BE2C (cell line): ENCODE data around the gene DAPK2.
"Not testable (repeated sequence)": the region's sequence is repeated elsewhere in the genome, so short reads cannot be mapped to it uniquely, and the experiment has no call there.

Experiments used
- DNase-seq: peaks from one replicate; pipeline ENCODE4 v3.0.0-alpha.2; 2020
- H3K27me3 ChIP-seq: fragments of 250-450 bp; sonication (Bioruptor Pico); 2 replicates; pipeline ENCODE4 v1.5.1; 2020; ENCODE audit warnings: mild to moderate bottlenecking
- H3K36me3 ChIP-seq: fragments of 250-450 bp; sonication (Bioruptor Pico); 2 replicates; pipeline ENCODE4 v1.5.1; 2020; ENCODE audit warnings: mild to moderate bottlenecking
- H3K4me1 ChIP-seq: fragments of 250-450 bp; sonication (Bioruptor Pico); 2 replicates; pipeline ENCODE4 v1.5.1; 2020
- H3K4me3 ChIP-seq: 2 replicates; pipeline ENCODE4 v1.5.1; 2011; ENCODE audit warnings: low read depth, low read length
- H3K9me3 ChIP-seq: fragments of 250-450 bp; sonication (Bioruptor Pico); 2 replicates; pipeline ENCODE4 v1.5.1; 2020
- TF ChIP-seq, protein P1 (sequence below): IDR thresholded peaks from 2 replicates; pipeline ENCODE4 v1.5.1; 2012; ENCODE audit warnings: mild to moderate bottlenecking, low read depth, low read length

The DAPK2 gene

DNA sequence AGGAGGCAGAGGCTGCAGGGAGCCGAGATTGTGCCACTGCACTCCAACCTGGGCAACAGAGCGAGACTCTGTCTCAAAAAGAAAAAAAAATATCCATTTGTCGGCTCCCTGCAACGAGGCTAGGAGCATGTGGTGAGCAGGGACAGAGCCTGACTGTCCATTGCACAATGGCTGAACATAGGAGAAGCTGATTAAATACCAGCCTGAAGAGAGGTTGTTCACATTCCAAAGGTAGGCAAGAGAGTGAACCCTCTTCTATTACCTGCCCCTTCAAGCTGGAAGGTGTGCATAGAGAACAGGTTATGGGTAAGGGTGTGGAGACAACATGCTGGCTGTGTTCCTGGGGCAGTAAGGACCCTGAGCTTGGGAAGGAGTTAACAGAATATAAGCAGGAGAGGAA, 78.7 kb downstream of the DAPK2 start:
- TF ChIP-seq, protein P1, sequence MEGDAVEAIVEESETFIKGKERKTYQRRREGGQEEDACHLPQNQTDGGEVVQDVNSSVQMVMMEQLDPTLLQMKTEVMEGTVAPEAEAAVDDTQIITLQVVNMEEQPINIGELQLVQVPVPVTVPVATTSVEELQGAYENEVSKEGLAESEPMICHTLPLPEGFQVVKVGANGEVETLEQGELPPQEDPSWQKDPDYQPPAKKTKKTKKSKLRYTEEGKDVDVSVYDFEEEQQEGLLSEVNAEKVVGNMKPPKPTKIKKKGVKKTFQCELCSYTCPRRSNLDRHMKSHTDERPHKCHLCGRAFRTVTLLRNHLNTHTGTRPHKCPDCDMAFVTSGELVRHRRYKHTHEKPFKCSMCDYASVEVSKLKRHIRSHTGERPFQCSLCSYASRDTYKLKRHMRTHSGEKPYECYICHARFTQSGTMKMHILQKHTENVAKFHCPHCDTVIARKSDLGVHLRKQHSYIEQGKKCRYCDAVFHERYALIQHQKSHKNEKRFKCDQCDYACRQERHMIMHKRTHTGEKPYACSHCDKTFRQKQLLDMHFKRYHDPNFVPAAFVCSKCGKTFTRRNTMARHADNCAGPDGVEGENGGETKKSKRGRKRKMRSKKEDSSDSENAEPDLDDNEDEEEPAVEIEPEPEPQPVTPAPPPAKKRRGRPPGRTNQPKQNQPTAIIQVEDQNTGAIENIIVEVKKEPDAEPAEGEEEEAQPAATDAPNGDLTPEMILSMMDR, result no peak
- no peaks in the 10 kb centered on the region for H3K36me3 ChIP-seq
- no peaks in the 10 kb centered on the region for H3K27me3 ChIP-seq
- no peak overlapping the region for H3K4me3 ChIP-seq
- H3K9me3 ChIP-seq, result no peaks in the 10 kb centered on the region; the same call in 1 of the 2 replicates
- no peaks in the 10 kb centered on the region for H3K4me1 ChIP-seq
- DNase-seq, result no peak

GRCh38 chr15:63962947-63963721, 83.2 kb downstream of the DAPK2 start:
- H3K4me1 ChIP-seq, result not testable (repeated sequence)

DNA sequence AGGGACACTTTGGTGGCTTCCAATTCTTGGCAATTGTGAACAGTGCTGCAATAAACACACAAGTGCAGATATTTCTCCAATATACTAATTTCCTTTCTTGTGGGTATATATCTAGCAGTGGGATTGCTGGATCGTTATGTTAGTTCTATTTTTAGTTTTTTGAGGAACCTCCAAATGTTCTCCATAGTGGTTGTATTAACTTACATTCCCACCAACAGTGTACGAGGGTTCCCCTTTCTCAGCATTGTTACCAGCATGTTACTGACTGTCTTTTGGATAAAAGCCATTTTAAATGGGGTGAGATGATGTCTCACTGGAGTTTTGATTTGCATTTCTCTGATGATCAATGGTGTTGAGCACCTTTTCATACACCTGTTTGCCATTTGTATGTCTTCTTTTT, 92.8 kb downstream of the DAPK2 start:
- no peaks in the 10 kb centered on the region for H3K9me3 ChIP-seq
- TF ChIP-seq, protein P1, result no peak
- H3K4me3 ChIP-seq, result no peak overlapping the region

More at GRCh38 chr15:63962947-63963721, 83.2 kb downstream of the DAPK2 start:
- not testable (repeated sequence) for H3K4me3 ChIP-seq, H3K36me3 ChIP-seq, H3K27me3 ChIP-seq, DNase-seq, H3K9me3 ChIP-seq

DNA sequence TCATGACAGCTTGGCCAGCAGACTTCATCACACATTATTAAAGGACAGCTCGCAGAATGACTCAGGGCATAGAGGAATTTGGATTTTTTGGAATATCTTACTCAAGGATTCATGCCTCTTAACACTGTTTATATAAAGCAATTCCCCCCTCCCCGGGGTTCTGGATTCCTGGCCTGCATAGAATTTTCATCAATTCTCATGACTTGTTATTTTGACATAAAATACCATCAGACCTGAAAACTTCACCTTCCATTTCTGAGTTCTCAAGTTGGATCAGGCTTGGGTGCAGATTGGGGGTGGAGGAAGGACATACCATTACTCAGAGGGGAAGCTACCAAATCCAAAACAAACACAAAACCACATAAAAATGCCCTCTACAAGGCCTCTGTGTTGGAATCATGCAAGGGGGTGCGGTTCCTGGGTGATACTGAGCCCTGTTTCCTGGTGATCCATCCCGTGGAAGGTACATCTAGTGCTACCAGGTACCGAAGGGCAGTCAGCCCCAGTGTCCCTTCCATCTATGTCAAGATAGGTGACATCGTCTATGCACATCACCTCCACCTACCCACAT, 95.3 kb downstream of the DAPK2 start:
- Histone ChIP-seq H3K4me1 (no peaks in the 10 kb centered on the region), H3K36me3 (no peaks in the 10 kb centered on the region), H3K4me3 (no peak overlapping the region), H3K9me3 (no peaks in the 10 kb centered on the region), H3K27me3 (no peaks in the 10 kb centered on the region; the same call in 1 of the 2 replicates)
- TF ChIP-seq, protein P1, result no peak
- no peak for DNase-seq

More for the DNA sequence above, 92.8 kb downstream of the DAPK2 start:
- H3K36me3 ChIP-seq, result no peaks in the 10 kb centered on the region
- H3K27me3 ChIP-seq, result no peaks in the 10 kb centered on the region; the same call in 1 of the 2 replicates
- no peak for DNase-seq
- no peaks in the 10 kb centered on the region for H3K4me1 ChIP-seq

DNA sequence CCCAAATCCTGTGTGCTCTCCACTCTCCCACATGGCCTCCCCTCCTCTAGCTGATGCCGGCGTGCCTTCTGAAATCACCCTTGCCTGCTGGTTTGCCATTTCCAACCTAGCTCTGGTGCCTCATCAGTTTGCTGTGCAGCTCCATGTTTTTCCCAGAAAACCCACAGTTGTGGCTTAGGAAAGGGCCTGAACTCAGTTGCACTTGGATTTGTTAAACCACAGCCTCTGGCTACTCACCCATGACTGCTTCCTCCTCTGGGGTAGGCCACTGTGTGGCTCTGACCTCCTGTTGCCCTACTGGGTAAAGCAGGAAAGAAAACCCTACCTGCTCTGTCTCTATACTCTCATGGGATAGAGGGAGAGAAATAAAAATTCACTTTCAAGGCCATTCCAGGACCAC, 97.3 kb downstream of the DAPK2 start:
- TF ChIP-seq, protein P1, result no peak
- Histone ChIP-seq H3K36me3 (no peaks in the 10 kb centered on the region), H3K4me3 (no peak overlapping the region), H3K27me3 (no peaks in the 10 kb centered on the region; the same call in 1 of the 2 replicates), H3K9me3 (no peaks in the 10 kb centered on the region), H3K4me1 (no peaks in the 10 kb centered on the region; the same call in 1 of the 2 replicates)
- no peak for DNase-seq

DNA sequence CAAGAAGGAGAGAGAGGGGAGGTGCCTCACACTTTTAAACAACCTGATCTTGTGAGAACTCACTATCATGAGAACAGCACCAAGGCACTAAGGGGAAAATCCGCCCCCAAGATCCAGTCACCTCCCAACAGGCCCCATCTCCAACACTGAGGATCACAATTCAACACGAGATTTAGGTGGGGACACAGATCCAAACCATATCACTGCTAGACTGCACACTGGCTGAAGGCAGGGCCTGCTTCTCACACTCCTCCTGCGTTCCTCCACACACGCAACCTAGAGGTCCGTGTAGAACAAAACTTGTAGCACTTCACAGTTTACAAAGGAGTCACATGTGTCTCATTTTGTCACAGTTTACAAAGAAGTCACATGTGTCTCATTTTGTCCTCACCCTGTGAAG, 97.8 kb downstream of the DAPK2 start:
- Histone ChIP-seq H3K9me3 (no peaks in the 10 kb centered on the region), H3K4me3 (no peak overlapping the region), H3K36me3 (no peaks in the 10 kb centered on the region), H3K27me3 (no peaks in the 10 kb centered on the region), H3K4me1 (no peaks in the 10 kb centered on the region; the same call in 1 of the 2 replicates)
- TF ChIP-seq, protein P1, result no peak
- DNase-seq, result no peak
